A549 (cell line): ENCODE data around the gene ALOX15.

Experiments used
- CTCF ChIP-seq: fragments of >200 bp; sonication (Bioruptor Twin); formaldehyde crosslinking; IDR thresholded peaks from 3 replicates; pipeline ENCODE4 v1.5.1; 2016
- EP300 ChIP-seq, 2 experiments: fragments of >200 bp; sonication (Bioruptor Twin); formaldehyde crosslinking; IDR thresholded peaks; 2 replicates in 1 of 2; 3 replicates in 1 of 2; pipeline ENCODE4 v1.6.1; 2016 to 2017
- HDAC2 ChIP-seq: fragments of 200-600 bp; sonication (generic); IDR thresholded peaks from 2 replicates; pipeline ENCODE4 v1.6.1; 2016
- MAZ ChIP-seq: fragments of 150-350 bp; IDR thresholded peaks from 2 replicates; pipeline ENCODE4 v1.6.1; 2014; ENCODE audit warnings: antibody characterized with exemption, low read depth, low read length, borderline replicate concordance
- REST ChIP-seq: fragments of 200-600 bp; sonication (generic); IDR thresholded peaks from 2 replicates; pipeline ENCODE4 v1.6.1; 2016; ENCODE audit warnings: antibody characterized with exemption, mild to moderate bottlenecking, moderate library complexity

- TF ChIP-seq HDAC2: no peak
- TF ChIP-seq REST: no peak
- no peak for TF ChIP-seq EP300 (IDR thresholded peaks at IDR 0.05)
- TF ChIP-seq CTCF: no peak
- no peak for TF ChIP-seq MAZ
Measured at GRCh38 chr17:4625181-4625617, 16.3 kb downstream of the ALOX15 start.
